Esophagus muscularis mucosa (tissue), 3 donors: ENCODE measurements around the gene DNAJC11.
A peak's percentile ranks its signal among the peaks of the same experiment; 100 is the strongest.

Experiments used
- POLR2A ChIP-seq: fragments of 450-650 bp; IDR thresholded peaks from one replicate; pipeline ENCODE4 v1.6.1; 2017; ENCODE audit warnings: antibody characterized with exemption, moderate library complexity, mild to moderate bottlenecking, low read depth
- POLR2AphosphoS5 ChIP-seq, 2 donors: sonication (generic); formaldehyde crosslinking; IDR thresholded peaks; one replicate each; pipeline ENCODE4 v1.6.1; 2017; ENCODE audit warnings: antibody characterized with exemption in 2 of 2
- TF ChIP-seq, protein P1 (sequence below), 3 experiments: fragments of 200-600 bp in 2 of 3; fragments of 450-650 bp in 1 of 3; sonication (generic) in 2 of 3; IDR thresholded peaks; one replicate each; pipeline ENCODE4 v1.5.1; 2017 to 2019; ENCODE audit warnings: antibody characterized with exemption in 3 of 3, mild to moderate bottlenecking in 2 of 3, moderate library complexity in 1 of 3

DNA sequence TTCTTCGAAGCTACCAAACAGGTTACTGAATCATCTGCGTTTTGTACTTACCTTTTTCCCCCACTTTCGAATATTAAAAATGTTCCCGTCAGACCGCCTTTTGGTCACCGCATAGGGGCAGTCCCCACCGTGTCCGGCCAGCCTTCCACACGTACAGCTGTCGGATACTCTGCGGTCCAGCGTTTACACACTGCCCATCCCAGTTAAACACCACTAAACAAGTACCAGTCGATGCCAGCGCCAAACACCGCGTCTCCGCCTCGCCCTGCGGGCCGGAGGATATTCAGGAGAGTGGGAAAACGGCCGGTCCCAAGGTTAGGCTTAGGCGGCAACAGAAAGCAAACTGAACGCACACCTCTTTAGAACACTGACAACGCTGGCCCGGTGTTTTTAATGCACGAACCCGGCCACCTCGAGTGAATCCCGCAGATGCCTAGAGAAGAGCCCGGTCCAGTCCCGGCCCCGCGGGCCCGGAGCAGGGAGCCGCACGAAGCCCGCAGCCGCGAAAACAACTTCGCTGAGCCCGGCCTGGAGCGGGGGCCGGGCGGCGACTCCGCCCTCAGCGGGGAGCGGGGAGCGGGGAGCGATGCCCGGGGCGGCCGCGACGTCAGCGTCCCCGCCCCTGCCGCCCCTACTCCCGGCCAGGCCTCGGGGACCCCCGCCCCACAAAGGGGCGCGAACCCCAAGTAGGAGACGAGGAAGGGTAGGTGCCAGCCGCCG is 88.8 kb downstream of the DNAJC11 start:
- TF ChIP-seq POLR2AphosphoS5 (IDR thresholded peaks at IDR 0.05) (peak in 1 of 2 donors; percentile 75), POLR2A (peak; percentile 72)
- TF ChIP-seq, protein P1, sequence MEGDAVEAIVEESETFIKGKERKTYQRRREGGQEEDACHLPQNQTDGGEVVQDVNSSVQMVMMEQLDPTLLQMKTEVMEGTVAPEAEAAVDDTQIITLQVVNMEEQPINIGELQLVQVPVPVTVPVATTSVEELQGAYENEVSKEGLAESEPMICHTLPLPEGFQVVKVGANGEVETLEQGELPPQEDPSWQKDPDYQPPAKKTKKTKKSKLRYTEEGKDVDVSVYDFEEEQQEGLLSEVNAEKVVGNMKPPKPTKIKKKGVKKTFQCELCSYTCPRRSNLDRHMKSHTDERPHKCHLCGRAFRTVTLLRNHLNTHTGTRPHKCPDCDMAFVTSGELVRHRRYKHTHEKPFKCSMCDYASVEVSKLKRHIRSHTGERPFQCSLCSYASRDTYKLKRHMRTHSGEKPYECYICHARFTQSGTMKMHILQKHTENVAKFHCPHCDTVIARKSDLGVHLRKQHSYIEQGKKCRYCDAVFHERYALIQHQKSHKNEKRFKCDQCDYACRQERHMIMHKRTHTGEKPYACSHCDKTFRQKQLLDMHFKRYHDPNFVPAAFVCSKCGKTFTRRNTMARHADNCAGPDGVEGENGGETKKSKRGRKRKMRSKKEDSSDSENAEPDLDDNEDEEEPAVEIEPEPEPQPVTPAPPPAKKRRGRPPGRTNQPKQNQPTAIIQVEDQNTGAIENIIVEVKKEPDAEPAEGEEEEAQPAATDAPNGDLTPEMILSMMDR (IDR thresholded peaks at IDR 0.05), result peak in 1 of 3 experiments; percentile 19
